ENCODE measurements around the gene PLXDC2.
"Not testable (repeated sequence)": the region's sequence is repeated elsewhere in the genome, so short reads cannot be mapped to it uniquely, and the experiment has no call there.

PLXDC2 gene

GRCh38 chr10:19816411-19817230 is at the start of gene PLXDC2:
TSS of gene PLXDC2 (plus strand) at chr10:19816432.
- TF ChIP-seq CTCF (IDR thresholded peaks at IDR 0.05; ENCODE audit: insufficient read depth, missing control alignments): no peak
- FAIRE-seq: no peak
- no peak for DNase-seq (ENCODE audit: insufficient read length, low spot score)

- FAIRE-seq: no peak
Measured at GRCh38 chr10:19767876-19768275, 48.4 kb upstream of the PLXDC2 start.

GRCh38 chr10:19769826-19770225 is 46.4 kb upstream of the PLXDC2 start:
- DNase-seq (ENCODE audit: insufficient read length, low spot score); FAIRE-seq: not testable (repeated sequence)

More at GRCh38 chr10:19767876-19768275, 48.4 kb upstream of the PLXDC2 start:
- no peak for DNase-seq (ENCODE audit: insufficient read length, low spot score)
- no peak for TF ChIP-seq CTCF (IDR thresholded peaks at IDR 0.05; ENCODE audit: insufficient read depth, missing control alignments)

- DNase-seq (ENCODE audit: insufficient read length, low spot score) (no peak), FAIRE-seq (no peak)
- TF ChIP-seq CTCF (IDR thresholded peaks at IDR 0.05; ENCODE audit: insufficient read depth, missing control alignments): no peak
Measured at GRCh38 chr10:19772972-19773371, 43.3 kb upstream of the PLXDC2 start.

- DNase-seq (ENCODE audit: insufficient read length, low spot score) (no peak), FAIRE-seq (no peak)
Measured at GRCh38 chr10:19775296-19775695, 40.9 kb upstream of the PLXDC2 start.

GRCh38 chr10:19777806-19778205 is 38.4 kb upstream of the PLXDC2 start:
- FAIRE-seq (no peak), DNase-seq (ENCODE audit: insufficient read length, low spot score) (no peak)
- no peak for TF ChIP-seq CTCF (IDR thresholded peaks at IDR 0.05; ENCODE audit: insufficient read depth, missing control alignments)

More at GRCh38 chr10:19775296-19775695, 40.9 kb upstream of the PLXDC2 start:
- TF ChIP-seq CTCF (IDR thresholded peaks at IDR 0.05; ENCODE audit: insufficient read depth, missing control alignments): no peak

GRCh38 chr10:19778996-19779395 is 37.2 kb upstream of the PLXDC2 start:
- TF ChIP-seq CTCF (IDR thresholded peaks at IDR 0.05; ENCODE audit: insufficient read depth, missing control alignments): no peak
- DNase-seq (ENCODE audit: insufficient read length, low spot score) (no peak), FAIRE-seq (no peak)

Measured in D721Med (cell line).